ENCODE results near the gene TMEM175.

TMEM175 gene

GRCh38 chr4:984336-985054 lies 52.2 kb downstream of the TMEM175 start:
- ChIA-PET POLR2A (no interaction called here), CTCF (no interaction called here)
- no peak for DNase-seq (ENCODE audit: extremely low spot score)
- TF ChIP-seq ELF4 (IDR thresholded peaks at IDR 0.05) (no peak), BHLHE40 (IDR thresholded peaks at IDR 0.05; ENCODE audit: borderline replicate concordance) (no peak), FOXA1 (IDR thresholded peaks at IDR 0.05) (no peak), TARDBP (IDR thresholded peaks at IDR 0.05) (no peak), SUZ12 (IDR thresholded peaks at IDR 0.05) (no peak), ZNF384 (IDR thresholded peaks at IDR 0.05) (no peak), ARNT (IDR thresholded peaks at IDR 0.05) (no peak), FOXM1 (IDR thresholded peaks at IDR 0.05; ENCODE audit: borderline replicate concordance) (no peak), SP1 (IDR thresholded peaks at IDR 0.05) (no peak), LEF1 (IDR thresholded peaks at IDR 0.05; ENCODE audit: borderline replicate concordance) (no peak), PKNOX1 (IDR thresholded peaks at IDR 0.05) (no peak), NFRKB (IDR thresholded peaks at IDR 0.05) (no peak)

- ChIA-PET POLR2A (no interaction called here), CTCF (no interaction called here)
- peak; percentile 73 for DNase-seq (ENCODE audit: extremely low spot score)
- TF ChIP-seq TARDBP (IDR thresholded peaks at IDR 0.05) (no peak), CTBP1 (IDR thresholded peaks at IDR 0.05; ENCODE audit: borderline replicate concordance) (no peak), LEF1 (IDR thresholded peaks at IDR 0.05; ENCODE audit: borderline replicate concordance) (no peak), FOXA1 (IDR thresholded peaks at IDR 0.05) (no peak), ZNF384 (IDR thresholded peaks at IDR 0.05) (no peak), ELF4 (IDR thresholded peaks at IDR 0.05) (no peak)
These were observed 53.0 kb downstream of the TMEM175 start for GRCh38 chr4:985123-985830.

GRCh38 chr4:986428-986878 lies 54.2 kb downstream of the TMEM175 start:
- no peak for DNase-seq (ENCODE audit: extremely low spot score)
- POLR2A ChIA-PET: interaction anchor here (1.0 to 1.8 kb wide), 6 partner anchors 23 to 244 kb away, joined by 4 to 11 read pairs (median 6); partner anchors contain the start of genes GAK and TMEM175
- TF ChIP-seq FOXA1 (IDR thresholded peaks at IDR 0.05) (no peak), FOXK2 (IDR thresholded peaks at IDR 0.05) (no peak), TARDBP (IDR thresholded peaks at IDR 0.05) (no peak), CTBP1 (IDR thresholded peaks at IDR 0.05; ENCODE audit: borderline replicate concordance) (no peak), L3MBTL2 (conservative IDR thresholded peaks at IDR 0.05) (0 out of 2 replicates have a peak, but pooled peaks have one; percentile 16), SUZ12 (IDR thresholded peaks at IDR 0.05) (no peak)
- CTCF ChIA-PET: interaction anchor here (0.6 to 1.1 kb wide), 5 partner anchors 7 to 742 kb away, joined by 3 to 9 read pairs (median 3); no protein-coding TSS in a partner anchor

- POLR2A ChIA-PET: interaction anchor here (0.5 to 1.8 kb wide), 10 partner anchors 12 to 245 kb away, joined by 3 to 11 read pairs (median 4); partner anchors contain the start of genes GAK and TMEM175
- DNase-seq (ENCODE audit: extremely low spot score): peak; percentile 70
- CTCF ChIA-PET: interaction anchor here (0.5 to 1.1 kb wide), 6 partner anchors 8 to 743 kb away, joined by 3 to 9 read pairs (median 3); no protein-coding TSS in a partner anchor
- TF ChIP-seq FOXK2 (IDR thresholded peaks at IDR 0.05): no peak
- TF ChIP-seq CTBP1 (IDR thresholded peaks at IDR 0.05; ENCODE audit: borderline replicate concordance): no peak
- 0 out of 2 replicates have a peak, but pooled peaks have one; percentile 5 for TF ChIP-seq L3MBTL2 (conservative IDR thresholded peaks at IDR 0.05)
- no peak for TF ChIP-seq SUZ12 (IDR thresholded peaks at IDR 0.05)
- TF ChIP-seq FOXA1 (IDR thresholded peaks at IDR 0.05): no peak
- TF ChIP-seq LEF1 (IDR thresholded peaks at IDR 0.05; ENCODE audit: borderline replicate concordance): peak; percentile 41; the same call in 1 of the 2 replicates
- TF ChIP-seq FOXM1 (IDR thresholded peaks at IDR 0.05; ENCODE audit: borderline replicate concordance): no peak
These were observed 54.8 kb downstream of the TMEM175 start, which contains the start of gene IDUA for GRCh38 chr4:986879-987623. Gene IDUA (plus strand): TSS chr4:987044. CDS start chr4:987085, 41 bp downstream.

- ChIA-PET CTCF (interaction anchor here (0.5 to 1.1 kb wide), 4 partner anchors 10 to 340 kb away, joined by 3 to 9 read pairs (median 3); no protein-coding TSS in a partner anchor), POLR2A (interaction anchor here (0.5 to 1.8 kb wide), 10 partner anchors 11 to 245 kb away, joined by 3 to 11 read pairs (median 4); partner anchors contain the start of genes GAK and TMEM175)
- no peak for DNase-seq (ENCODE audit: extremely low spot score)
- no peak for TF ChIP-seq SUZ12 (IDR thresholded peaks at IDR 0.05)
- no peak for TF ChIP-seq FOXM1 (IDR thresholded peaks at IDR 0.05; ENCODE audit: borderline replicate concordance)
- no peak for TF ChIP-seq BHLHE40 (IDR thresholded peaks at IDR 0.05; ENCODE audit: borderline replicate concordance)
- TF ChIP-seq FOXA1 (IDR thresholded peaks at IDR 0.05): no peak
- no peak for TF ChIP-seq NFRKB (IDR thresholded peaks at IDR 0.05)
- TF ChIP-seq ZNF384 (IDR thresholded peaks at IDR 0.05): no peak
- TF ChIP-seq LEF1 (IDR thresholded peaks at IDR 0.05; ENCODE audit: borderline replicate concordance): no peak
- TF ChIP-seq HDGF (IDR thresholded peaks at IDR 0.05; ENCODE audit: borderline replicate concordance): no peak
- no peak for TF ChIP-seq ELF4 (IDR thresholded peaks at IDR 0.05)
- no peak for TF ChIP-seq L3MBTL2 (conservative IDR thresholded peaks at IDR 0.05)
- no peak for TF ChIP-seq FOXK2 (IDR thresholded peaks at IDR 0.05)
- no peak for TF ChIP-seq ARNT (IDR thresholded peaks at IDR 0.05)
- TF ChIP-seq TARDBP (IDR thresholded peaks at IDR 0.05): no peak
- no peak for TF ChIP-seq SP1 (IDR thresholded peaks at IDR 0.05)
- TF ChIP-seq CTBP1 (IDR thresholded peaks at IDR 0.05; ENCODE audit: borderline replicate concordance): no peak
- no peak for TF ChIP-seq PKNOX1 (IDR thresholded peaks at IDR 0.05)
These were observed 55.6 kb downstream of the TMEM175 start for GRCh38 chr4:987624-988513.

All from HEK293T (cell line).